GM18873 (cell line): ENCODE measurements around the gene SRC.

Experiments used
- ATAC-seq: cut with Tn5 transposase; IDR thresholded peaks from one replicate; pipeline ENCODE4 v1.9.1; 2021; ENCODE audit warnings: mild to moderate bottlenecking, moderate library complexity, moderate number of reproducible peaks; ENCODE audit not compliant: unreplicated experiment, low FRiP score

SRC gene

DNA sequence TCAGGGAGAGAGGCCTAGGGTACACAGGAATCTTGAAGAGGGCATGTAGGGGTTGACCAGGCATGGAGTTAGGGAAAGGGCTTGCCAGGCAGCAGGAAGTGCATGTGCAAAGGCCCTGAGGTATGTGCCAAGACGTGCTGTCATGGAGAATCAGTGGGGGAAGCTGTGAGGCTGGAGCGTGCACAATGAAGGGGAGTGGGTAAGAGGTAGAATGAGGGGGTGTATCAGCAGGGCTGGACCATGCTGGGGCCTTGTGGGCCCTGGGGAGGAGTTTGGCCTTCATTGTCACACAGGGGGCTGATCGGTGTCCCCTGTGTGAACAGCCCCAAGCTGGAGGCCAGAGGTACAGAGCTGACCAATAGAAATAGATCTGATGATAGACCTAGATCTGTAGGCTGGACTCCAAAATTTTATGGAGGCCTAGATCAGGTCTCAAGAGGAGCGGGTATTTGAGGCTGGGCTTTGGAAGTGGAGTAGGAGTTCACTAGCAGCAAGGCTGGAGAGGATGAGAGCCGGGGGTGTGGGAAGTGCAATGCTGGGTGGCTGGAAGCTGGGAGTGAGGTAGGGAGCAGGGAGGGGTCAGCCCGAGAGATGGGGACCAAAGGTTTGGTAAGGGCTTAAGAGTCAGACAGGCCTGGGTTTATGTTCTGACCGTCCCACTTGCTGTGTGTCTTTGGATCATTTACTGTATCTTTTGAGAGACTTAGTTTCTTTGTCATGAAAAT lies 3.0 kb downstream of the SRC start:
- ATAC-seq: no peak

DNA sequence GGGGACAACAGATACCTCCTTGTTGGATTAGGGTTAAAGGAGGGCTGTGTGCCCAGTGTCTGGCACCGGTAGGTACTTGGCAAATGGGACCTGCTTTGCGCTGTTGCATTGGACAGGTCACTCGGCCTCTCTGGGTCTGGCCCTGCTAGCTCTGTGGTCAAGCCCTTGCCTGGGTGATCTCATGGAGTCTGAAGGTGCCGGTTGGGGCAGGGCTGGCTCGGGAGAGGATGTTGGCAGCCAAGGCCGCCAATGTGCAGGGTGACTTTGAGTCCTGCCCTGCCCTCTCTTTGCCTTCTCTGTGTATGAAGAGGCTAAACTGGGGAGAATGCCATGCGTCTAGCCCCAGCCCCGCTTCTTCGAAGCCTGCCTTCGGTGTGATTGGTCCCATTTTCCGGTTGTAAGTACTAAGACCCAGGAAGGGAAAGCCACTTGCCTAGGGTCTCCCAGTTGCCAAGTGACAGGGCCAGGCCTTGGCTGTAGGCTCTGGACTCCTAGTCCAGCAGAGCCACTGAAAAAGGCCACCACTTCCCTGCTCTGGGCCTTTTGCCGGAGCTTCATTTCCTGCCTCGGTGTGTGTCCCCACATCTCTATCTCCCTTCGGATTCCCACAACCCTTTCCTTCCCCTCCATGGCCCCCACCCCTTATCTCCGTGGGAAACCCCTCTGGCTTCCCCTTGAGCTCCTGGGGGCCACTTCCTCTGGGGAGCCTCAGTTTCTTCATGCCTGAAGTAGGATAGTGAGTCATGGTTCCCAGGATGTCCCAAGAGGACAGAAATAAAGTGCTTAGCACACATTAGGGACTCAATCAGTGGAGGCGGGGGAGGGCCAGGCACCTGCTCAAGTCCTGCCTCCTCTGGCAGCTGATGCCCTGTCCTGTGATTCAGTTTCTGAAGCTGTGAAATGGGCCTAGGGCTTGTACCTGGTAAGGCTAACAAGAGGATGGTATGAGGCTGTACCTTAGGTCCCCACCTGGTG lies 3.9 kb downstream of the SRC start:
- no peak for ATAC-seq

DNA sequence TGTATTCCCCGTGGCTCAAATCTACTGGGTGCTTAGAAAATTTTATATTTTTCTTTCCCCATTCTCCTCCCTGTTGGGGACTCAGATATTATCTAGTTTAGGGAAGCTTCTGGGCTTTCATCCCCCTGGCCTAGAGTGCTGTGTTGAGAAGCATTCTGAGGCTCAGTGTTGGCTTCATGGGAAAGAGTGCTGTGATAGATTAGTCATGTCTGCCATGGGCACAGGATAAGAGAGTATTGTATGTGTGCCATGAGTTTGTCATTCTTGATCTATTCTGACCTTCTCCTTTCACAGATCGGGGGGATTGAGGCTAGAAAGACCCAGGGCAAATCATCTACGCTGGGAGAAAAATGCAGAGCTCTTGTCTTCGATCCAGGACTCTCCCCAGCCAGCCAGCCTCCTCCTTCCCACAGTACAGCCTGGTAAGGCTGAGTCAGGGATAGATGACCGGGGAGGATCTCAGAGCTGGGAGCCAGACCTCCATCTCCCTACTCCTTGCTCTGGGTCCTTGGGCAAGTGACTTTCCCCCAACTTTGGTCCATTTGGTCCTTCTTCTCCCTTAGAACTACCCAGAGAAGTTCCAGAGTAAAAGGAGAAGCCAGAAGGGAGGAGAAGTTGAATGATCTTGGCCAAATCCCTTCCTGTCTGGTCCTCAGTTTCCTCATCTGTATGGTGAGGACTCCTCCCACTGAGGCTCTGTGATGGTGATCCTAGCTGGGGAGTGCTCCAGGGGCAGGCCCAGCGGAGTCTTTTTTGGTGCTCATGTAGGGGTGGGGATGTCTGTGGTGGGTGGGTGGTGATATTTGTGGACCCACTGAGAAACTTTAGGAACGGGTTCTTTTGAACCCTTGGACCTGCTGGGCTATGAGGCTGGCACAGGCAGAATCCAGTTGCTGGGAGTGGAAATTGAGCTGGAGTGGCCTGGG lies 5.0 kb downstream of the SRC start:
- ATAC-seq: no peak

DNA sequence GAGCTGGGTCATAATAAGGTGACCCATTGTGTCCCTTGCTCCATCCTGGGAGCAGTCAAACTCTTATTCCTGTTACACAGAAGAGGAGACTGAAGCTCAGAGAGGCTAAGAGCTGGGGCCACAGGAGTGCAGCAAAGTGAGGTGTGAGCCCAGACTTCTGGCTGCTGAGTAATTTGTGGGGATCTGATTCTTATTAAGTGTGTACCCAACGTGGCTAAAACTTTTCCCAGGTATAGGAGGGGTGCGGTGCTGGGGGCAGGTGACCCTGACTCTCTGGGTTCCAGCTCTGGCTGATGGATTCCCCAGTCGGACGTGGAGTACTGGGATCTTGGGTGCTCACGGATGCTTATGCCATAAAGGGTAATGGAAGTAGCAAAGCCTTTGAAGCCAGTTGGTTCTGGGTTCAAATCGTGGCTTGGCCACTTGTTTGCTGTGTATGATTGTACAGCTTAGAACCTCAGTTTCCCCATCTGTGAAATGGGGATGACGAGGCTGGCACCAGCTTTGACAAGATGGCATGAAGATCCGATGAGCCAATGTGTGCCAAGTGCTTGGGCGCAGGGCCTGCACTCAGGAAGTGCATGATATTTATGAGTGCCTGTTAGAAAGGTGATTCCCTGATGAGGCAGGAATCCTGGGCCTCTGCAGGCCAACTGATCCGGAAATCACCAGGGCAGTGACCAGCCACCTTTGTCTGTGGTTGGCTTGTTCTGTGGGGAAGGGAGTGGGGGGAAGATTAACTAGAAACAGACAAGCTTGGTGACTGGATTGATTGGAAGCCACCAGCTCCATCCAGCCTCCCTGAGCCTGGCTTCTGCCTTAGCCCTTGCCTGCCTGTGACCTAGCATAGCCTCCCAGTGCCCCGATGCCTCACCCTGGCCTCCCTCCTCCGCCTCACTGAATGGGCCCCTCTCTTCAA lies 6.0 kb downstream of the SRC start:
- ATAC-seq: no peak

DNA sequence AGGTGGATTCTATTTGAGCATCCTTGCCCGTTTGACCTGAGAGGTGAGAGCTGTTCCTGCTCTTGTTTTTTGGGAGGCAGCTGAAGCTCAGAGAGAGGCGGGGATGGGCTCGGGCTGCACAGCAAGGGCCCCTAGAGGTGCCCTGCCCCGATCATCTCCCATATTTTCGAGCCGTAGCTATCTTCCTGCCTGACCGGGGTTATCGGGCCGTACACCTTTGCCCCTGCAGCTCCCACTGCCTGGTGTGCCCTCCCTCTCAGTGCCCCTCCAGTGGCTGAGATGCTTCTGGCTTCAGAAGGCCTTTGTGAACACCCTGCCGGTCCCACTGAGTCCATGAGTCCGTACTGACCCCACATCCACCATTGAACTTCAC lies 6.7 kb downstream of the SRC start:
- no peak for ATAC-seq

DNA sequence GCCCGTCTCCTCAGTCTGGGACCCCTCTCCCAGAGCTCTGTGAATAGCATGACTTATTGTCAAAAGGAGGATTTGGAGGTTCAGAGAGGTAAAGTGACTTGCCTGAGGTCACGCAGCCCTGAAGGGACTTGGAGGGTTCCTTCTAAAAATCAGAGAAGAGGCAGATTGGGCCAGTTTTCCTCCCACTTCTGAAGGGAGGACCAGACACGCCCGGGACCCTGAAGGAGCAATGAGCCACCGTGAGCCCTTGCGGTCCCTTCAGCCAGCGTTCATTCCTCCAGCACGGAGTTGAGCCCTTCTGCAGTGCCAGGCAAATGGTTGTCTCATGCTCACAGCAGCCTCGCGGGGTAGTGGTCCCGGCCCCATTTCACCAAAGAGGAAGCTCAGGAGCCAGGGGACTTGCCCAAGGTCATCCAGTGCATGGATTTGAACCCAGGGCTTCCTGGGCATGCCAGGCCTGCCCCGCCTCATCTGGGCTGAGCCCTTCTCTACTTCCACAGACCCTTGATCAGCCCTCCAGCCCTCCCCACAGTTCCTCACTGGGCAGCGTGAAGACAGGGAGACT lies 7.4 kb downstream of the SRC start:
- ATAC-seq: no peak

DNA sequence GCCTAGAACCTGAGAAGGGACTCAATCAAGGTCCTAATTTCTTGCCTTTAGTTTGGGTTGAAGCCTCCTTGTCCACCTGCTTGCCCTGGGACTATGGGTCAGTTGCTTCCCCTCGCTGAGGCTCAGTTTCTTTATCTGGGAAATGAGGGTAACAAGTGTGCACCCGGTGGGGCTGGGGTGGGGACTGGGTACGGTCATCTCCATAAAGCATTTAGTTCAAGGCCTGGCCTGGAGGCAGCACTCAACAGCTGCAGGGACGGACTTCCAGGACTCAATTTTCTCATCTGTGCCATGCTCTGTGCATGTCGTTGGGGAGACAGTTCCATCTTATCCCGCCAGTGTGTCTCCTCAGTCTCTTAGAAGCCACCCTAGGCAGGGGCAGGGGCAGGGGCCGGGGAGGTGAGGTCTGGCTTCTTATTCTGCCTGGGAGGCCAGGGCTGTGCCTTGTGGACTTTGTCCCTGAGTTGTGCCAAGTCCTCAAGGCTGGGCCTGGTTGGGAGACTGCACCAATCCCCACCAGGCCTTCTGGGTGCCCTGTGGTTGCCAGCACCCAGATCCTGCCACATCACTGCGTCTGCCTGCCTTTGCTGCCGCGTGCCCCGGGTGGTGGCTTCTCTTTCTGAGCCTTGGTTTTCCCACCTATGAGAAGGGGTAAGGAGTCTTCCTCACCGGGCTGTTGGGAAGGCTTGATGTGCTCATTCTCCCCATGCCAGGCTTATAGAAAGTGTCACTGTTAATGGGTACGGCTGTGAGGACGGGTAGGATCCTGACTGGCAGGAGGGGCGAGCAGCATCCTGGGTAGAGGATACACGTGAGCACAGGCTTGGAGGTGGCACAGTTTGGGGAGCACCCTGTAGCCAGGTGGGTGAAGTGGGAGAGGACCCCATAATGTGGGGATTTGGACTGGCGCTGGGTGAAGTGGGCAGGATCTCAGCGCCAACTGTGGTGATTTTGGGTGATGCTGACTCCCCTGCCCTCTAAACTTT lies 8.6 kb downstream of the SRC start:
- ATAC-seq: no peak

DNA sequence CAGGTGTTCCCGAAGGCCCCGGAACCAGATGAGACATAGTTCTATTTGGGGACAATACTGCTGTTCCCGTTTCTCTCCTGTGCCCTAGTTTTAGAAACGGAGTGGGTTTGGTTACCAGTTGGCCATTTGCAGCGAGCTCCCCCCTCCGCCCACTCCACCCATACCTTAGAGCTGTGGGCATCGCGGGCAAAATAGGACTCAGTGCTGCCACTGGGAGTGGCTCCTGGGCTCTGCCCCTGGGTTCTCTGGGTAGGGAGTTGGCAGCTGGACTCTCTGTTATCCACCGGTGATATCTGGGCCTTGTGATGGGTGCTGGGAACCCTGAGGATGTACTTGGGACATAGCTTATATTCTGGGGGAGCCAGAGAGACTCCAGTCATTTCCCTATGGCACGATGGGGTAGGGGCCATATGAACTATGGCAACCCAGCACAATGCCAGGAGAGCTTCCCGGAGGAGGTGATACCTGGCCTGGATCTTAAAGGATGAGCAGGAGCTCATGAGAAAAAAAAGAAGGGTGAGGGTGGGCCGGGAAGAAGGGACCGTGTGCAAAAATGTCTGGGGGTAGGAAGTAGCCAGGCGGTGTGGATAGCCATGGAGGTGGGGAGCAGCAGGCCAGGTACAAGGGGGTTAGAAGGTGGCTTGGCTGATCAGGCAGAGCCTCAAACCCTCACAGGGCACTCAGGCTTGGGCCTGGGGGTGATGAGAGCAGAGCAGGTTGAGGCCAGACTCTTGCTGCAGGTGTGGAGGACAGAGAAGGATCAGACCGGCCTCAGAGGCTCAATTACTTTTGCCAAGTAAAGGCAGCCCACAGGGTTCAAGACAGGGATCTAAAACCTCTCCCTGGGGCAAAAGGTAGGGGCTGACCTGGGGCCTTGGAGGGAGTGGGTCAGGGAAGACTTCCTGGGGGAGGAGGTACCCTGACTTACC lies 9.6 kb downstream of the SRC start:
- no peak for ATAC-seq

DNA sequence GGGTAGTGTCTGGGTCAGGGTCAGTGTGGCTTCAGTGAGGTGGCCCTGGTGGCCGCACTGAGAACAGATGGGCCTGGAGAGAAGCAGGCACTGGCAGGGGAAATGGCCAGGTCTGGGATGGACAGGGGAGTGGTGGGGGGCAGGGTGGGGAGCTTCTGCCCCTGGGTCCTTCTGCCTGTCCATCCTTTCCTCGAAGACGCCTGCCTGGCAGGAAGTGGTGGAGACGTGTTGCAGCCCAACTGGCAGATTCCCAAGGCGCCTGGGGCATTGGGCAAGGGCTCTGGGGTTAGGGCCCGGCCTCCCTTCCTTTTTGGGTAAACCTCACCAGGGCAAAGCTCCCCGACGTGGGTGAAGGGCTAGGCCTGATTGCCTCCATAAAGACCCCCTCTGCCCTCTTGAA lies 10.4 kb downstream of the SRC start:
- ATAC-seq: no peak

DNA sequence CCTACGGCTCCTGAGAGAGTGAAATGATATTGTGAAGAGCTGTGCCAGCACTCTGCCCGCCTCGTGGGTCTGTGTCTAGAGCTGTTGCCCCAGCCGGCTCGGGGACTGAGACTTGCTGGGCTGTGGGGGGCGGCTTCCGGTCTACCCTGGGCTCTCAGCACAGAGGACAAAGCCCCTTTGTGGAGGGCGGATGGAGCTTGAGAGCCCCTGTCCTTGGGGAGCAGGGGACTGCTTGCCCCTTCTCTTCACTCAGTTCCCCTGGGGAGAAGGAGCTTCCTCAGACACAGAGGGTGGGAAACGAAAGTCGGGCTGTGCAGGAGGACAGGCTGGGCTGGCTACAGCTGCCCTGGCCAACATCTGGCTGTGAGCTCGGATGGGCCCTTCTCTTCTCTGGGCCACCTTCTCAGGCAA lies 11.0 kb downstream of the SRC start:
- no peak for ATAC-seq

DNA sequence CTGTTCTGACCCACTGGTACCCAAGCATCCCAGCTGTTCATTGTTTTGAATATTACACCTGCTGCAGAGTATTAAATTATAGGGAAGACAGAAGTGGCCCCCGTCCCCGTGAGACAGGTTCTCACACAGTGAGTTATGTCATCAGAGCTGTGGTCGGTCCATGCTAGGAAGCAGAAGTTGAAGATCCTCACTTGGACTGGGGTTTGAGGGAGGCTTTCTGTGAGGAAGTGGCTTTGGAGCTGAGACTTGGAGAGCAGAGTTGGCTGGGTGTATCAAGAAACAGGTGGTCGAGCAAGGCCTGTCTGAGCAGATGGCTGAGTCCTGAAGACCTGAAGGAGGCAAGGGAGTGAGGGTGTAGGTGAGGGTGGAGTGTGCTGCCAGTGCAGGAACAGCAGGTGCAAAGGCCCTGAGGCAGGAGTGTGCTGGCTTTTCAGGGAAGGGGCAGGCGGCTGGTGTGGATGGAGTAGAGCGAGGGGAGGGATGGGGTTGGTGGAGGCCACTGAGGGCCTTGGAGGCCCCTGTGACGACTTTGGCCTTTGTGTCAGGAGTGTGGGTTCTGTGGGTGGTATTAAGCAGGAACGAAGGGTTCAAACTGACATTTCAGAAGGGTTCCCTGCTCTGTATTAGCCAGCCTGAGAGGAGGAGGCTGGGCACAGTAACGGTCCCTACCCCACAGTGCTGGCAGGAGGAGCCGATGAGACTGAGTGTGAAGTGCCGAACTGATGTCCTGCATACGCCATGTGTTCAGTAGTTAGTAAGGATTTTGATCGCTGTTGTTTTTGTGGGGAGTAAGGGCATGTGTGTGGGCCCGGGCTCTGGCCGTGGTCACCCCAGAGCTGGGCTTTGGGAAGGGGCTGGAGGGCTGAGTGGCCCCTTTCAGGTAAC lies 11.8 kb downstream of the SRC start:
- ATAC-seq: no peak

DNA sequence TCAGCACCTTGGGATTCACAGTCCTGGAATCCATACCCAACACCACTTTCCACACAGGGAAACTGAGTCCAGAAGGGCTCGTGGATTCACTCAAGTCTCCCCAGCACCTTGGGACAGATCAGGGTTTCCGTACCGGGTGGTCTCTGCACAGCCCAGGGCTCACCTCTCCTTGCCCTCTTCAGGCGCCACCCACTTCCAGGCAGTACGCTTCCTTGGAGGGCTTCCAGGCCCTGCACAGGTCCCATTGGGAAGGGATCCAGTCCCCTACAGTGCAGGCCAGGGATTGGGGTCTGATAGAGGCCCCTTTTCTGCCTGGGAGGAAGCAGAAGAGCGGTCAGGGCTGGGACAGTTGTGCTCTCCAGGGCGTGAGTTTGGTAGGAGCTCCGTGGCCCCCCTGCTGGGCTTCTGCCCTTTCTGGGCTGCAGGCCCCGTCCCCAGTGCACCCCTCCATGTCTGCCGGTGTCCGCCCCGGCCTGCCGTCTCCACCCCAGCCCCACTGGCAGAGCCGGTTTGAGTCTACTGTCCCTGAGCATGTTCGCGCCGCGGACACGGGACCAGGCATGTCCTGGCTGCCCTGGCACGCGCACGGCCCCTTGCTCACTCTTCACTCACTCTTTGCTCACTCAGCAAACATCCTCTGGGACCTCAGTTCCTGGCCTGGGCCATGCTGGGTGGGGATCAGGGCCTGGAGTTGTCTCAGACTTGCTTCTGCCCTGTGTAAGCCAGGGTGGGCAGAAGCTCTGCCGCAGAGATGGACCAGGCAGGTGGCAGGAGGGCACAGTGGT lies 12.6 kb downstream of the SRC start:
- ATAC-seq: no peak

DNA sequence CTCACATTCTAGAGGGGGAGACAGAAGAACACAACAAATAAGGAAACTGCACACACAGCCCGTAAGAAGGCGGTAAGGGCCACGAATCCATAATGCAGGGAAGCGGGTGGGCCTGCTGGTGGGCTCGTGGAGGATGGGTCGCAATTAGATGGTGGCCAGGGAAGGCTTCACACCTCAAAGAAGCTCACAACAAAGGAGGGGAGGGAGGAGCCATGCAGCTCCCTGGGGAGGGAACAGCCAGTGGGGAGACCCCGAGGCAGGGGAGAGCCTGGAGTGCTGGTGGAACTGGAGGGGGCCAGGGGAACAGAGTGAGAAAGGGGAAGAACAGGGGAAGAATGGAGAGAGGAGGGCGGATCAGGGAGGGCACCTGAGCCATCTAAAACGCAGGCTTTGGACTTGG lies 13.4 kb downstream of the SRC start:
- ATAC-seq: no peak

DNA sequence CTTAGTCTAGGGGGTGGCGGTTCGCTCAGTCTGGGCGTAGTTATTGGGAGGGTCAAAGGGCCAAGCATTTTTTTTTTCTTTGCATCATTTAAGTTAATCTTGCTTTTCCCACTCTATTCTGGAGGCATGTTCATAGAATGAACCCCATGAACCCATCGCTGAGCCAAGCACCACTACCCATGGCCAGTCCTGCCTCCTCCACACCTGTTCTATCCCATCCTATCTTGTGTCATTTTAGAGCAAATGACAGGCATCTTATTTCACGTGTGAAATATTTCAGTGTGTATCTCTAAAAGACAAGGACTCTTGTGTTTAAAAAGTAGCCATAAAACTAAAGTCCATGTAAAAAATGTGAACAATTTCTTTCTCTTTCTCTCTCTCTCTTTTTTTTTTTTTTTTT lies 13.9 kb downstream of the SRC start:
- no peak for ATAC-seq

DNA sequence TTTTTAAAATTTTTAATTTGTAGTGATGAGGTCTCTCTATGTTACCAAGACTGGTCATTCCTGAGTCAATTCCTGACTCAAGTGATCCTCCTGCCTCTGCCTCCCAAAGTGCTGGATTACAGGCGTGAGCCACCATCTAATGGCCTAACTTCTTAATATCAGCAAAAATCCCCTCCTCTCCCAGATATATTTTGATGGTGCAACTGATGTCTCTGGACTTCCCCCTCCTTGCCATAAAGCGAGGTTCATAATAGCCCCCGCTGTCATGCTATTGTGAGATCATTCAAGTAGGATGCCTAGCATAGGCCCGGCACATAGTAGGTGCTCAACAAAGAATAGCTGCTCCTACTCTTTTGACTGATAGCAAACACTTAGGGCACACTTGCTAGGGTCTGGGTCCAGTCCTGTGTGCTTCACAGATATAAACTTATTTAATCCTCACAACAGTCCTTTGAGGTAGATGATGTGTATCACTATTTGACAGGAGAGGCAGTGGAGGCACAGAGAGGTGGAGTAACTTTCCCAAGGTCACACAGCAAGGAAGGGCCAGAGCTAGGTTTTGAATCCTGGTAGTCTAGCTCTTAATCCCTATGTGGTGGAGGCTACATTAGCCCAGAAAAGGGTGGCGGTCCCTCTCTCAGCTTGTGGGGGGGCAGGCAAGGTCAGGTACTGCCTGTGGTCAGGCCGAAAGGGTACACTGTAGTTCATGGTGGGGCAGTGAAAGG lies 14.6 kb downstream of the SRC start:
- no peak for ATAC-seq
